Large intestine (tissue), 3 donors: ENCODE measurements around the gene MARCKSL1. TPM values are rescaled to one million over a fixed set of nuclear protein-coding genes. Genes with fewer than 3 reads are reported as not detected.

Experiments used
- DNase-seq, 2 donors: peaks; one replicate each; pipeline versions ENCODE4 v3.0.0 to v3.0.0-alpha.2; 2013
- H3K27ac ChIP-seq: one replicate; pipeline ENCODE4 v1.5.1; 2013; ENCODE audit warnings: low read length
- H3K27me3 ChIP-seq: 2 replicates; pipeline ENCODE4 v1.6.1; 2013; ENCODE audit warnings: low read length; ENCODE audit not compliant: control insufficient read depth, insufficient read depth
- H3K36me3 ChIP-seq: 2 replicates; pipeline ENCODE4 v1.6.1; 2013; ENCODE audit warnings: low read length; ENCODE audit not compliant: control insufficient read depth, insufficient read depth
- H3K4me1 ChIP-seq: one replicate; pipeline ENCODE4 v1.6.1; 2013; ENCODE audit warnings: low read length; ENCODE audit not compliant: control insufficient read depth, insufficient read depth
- H3K4me3 ChIP-seq: one replicate; pipeline ENCODE4 v1.5.1; 2013; ENCODE audit warnings: low read length
- H3K9me3 ChIP-seq: one replicate; pipeline ENCODE4 v1.6.1; 2013; ENCODE audit warnings: mild to moderate bottlenecking, low read depth, low read length, moderate library complexity; ENCODE audit not compliant: control insufficient read depth
- WGBS: methylation state at CpG from one replicate; pipeline ENCODE4 v1.1.5; 2013; ENCODE audit warnings: low lambda C conversion rate; ENCODE audit not compliant: insufficient coverage; 5-methylcytosine and 5-hydroxymethylcytosine counted together
- polyA plus RNA-seq: library from polyadenylated mRNA; unstranded; fragments of 120-200 nt; gene quantifications from one replicate; pipeline ENCODE4 v1.2.1, GENCODE V29; 2013

Gene MARCKSL1
- polyA plus RNA-seq, 1 donor = 139 TPM

GRCh38 chr1:32333251-32333963 lies 2.6 kb downstream of the MARCKSL1 start:
- no peak for DNase-seq
- Histone ChIP-seq H3K4me3 (no peak overlapping the region), H3K27me3 (no peaks in the 10 kb centered on the region), H3K4me1 (peaks cover 27% of the 10 kb centered on the region), H3K9me3 (no peaks in the 10 kb centered on the region), H3K36me3 (peaks cover 62% of the 10 kb centered on the region), H3K27ac (no peak overlapping the region)
- WGBS = no CpG with 5 or more reads among the region's 3 CpGs

- WGBS = no CpG with 5 or more reads among the region's 3 CpGs
- H3K9me3 ChIP-seq = no peaks in the 10 kb centered on the region
- H3K4me1 ChIP-seq = peaks cover 20% of the 10 kb centered on the region
- no peaks in the 10 kb centered on the region for H3K27me3 ChIP-seq
- H3K36me3 ChIP-seq = peaks cover 71% of the 10 kb centered on the region
- H3K27ac ChIP-seq = no peak overlapping the region
- peak; percentile 29 to 57 for DNase-seq
- no peak overlapping the region for H3K4me3 ChIP-seq
Observed at GRCh38 chr1:32332290-32333079, 3.5 kb downstream of the MARCKSL1 start.

- no peaks in the 10 kb centered on the region for H3K9me3 ChIP-seq
- no CpG with 5 or more reads among the region's 12 CpGs for WGBS
- DNase-seq = no peak
- peaks cover 17% of the 10 kb centered on the region for H3K4me1 ChIP-seq
- no peaks in the 10 kb centered on the region for H3K27me3 ChIP-seq
- H3K36me3 ChIP-seq = peaks cover 79% of the 10 kb centered on the region
- no peak overlapping the region for H3K27ac ChIP-seq
- no peak overlapping the region for H3K4me3 ChIP-seq
Observed at GRCh38 chr1:32331549-32331948, 4.5 kb downstream of the MARCKSL1 start.

GRCh38 chr1:32330558-32331151 lies 5.4 kb downstream of the MARCKSL1 start:
- 47% methylated on average over 2 of the region's 12 CpGs for WGBS
- peaks cover 15% of the 10 kb centered on the region for H3K4me1 ChIP-seq
- no peak for DNase-seq
- H3K27me3 ChIP-seq = no peaks in the 10 kb centered on the region
- H3K27ac ChIP-seq = no peak overlapping the region
- peaks cover 81% of the 10 kb centered on the region for H3K36me3 ChIP-seq
- H3K9me3 ChIP-seq = no peaks in the 10 kb centered on the region
- H3K4me3 ChIP-seq = no peak overlapping the region

GRCh38 chr1:32329931-32330466 lies 6.0 kb downstream of the MARCKSL1 start:
- Histone ChIP-seq H3K4me3 (no peak overlapping the region), H3K27me3 (no peaks in the 10 kb centered on the region), H3K4me1 (peaks cover 15% of the 10 kb centered on the region), H3K9me3 (no peaks in the 10 kb centered on the region), H3K36me3 (peaks cover 84% of the 10 kb centered on the region), H3K27ac (no peak overlapping the region)
- no peak for DNase-seq
- 100% methylated on average over 1 of the region's 4 CpGs for WGBS

- Histone ChIP-seq H3K4me1 (peaks cover 9% of the 10 kb centered on the region), H3K4me3 (no peak overlapping the region), H3K27ac (no peak overlapping the region), H3K36me3 (peaks cover 71% of the 10 kb centered on the region), H3K27me3 (no peaks in the 10 kb centered on the region), H3K9me3 (no peaks in the 10 kb centered on the region)
- WGBS = no CpG with 5 or more reads among the region's 11 CpGs
- DNase-seq = no peak
Observed at GRCh38 chr1:32327204-32327603, 8.8 kb downstream of the MARCKSL1 start.

- 0% methylated on average over 1 of the region's 5 CpGs for WGBS
- Histone ChIP-seq H3K4me1 (peaks cover 21% of the 10 kb centered on the region), H3K9me3 (no peaks in the 10 kb centered on the region), H3K27me3 (no peaks in the 10 kb centered on the region), H3K4me3 (no peak overlapping the region), H3K27ac (peak overlapping the region; percentile 97), H3K36me3 (peaks cover 31% of the 10 kb centered on the region)
- peak; percentile 77 to 95 for DNase-seq
Observed at GRCh38 chr1:32321712-32322291, 14.2 kb downstream of the MARCKSL1 start.

GRCh38 chr1:32318127-32318869 lies 17.7 kb downstream of the MARCKSL1 start:
- peaks cover 19% of the 10 kb centered on the region for H3K36me3 ChIP-seq
- DNase-seq = no peak
- H3K9me3 ChIP-seq = no peaks in the 10 kb centered on the region
- H3K4me3 ChIP-seq = no peak overlapping the region
- 100% methylated on average over 2 of the region's 10 CpGs for WGBS
- peaks cover 21% of the 10 kb centered on the region for H3K4me1 ChIP-seq
- H3K27me3 ChIP-seq = no peaks in the 10 kb centered on the region
- H3K27ac ChIP-seq = no peak overlapping the region

GRCh38 chr1:32316903-32317277 lies 19.1 kb downstream of the MARCKSL1 start:
- Histone ChIP-seq H3K4me1 (peaks cover 8% of the 10 kb centered on the region), H3K36me3 (peaks cover 19% of the 10 kb centered on the region), H3K27me3 (no peaks in the 10 kb centered on the region), H3K4me3 (no peak overlapping the region), H3K9me3 (no peaks in the 10 kb centered on the region), H3K27ac (no peak overlapping the region)
- no peak for DNase-seq
- WGBS = 100% methylated on average over 2 of the region's 3 CpGs
